DOHH2 (cell line): Measurements from ENCODE around the gene RCE1.

ENCODE experiments used
- H3F3A ChIP-seq: fragments of 200-600 bp; sonication (generic), shearing (Covaris generic); 2 replicates; pipeline ENCODE4 v1.6.0; 2016; ENCODE audit warnings: antibody characterized with exemption, mild to moderate bottlenecking; ENCODE audit not compliant: control insufficient read depth, insufficient read depth
- H3K27ac ChIP-seq: fragments of 200-600 bp; sonication (generic); 2 replicates; pipeline ENCODE4 v1.5.1; 2014; ENCODE audit warnings: low read depth, mild to moderate bottlenecking, low read length, moderate library complexity
- H3K27me3 ChIP-seq: fragments of 200-600 bp; sonication (generic); 2 replicates; pipeline ENCODE4 v1.6.1; 2014; ENCODE audit warnings: mild to moderate bottlenecking, low read length, mixed read lengths; ENCODE audit not compliant: control insufficient read depth
- H3K36me3 ChIP-seq: fragments of 200-600 bp; sonication (generic); 2 replicates; pipeline ENCODE4 v1.6.1; 2014; ENCODE audit warnings: mild to moderate bottlenecking, low read length, moderate library complexity, mixed read lengths; ENCODE audit not compliant: control insufficient read depth
- H3K4me1 ChIP-seq: fragments of 200-600 bp; sonication (generic); 2 replicates; pipeline ENCODE4 v1.6.1; 2014; ENCODE audit warnings: mild to moderate bottlenecking, low read length, mixed read lengths; ENCODE audit not compliant: control insufficient read depth
- H3K4me2 ChIP-seq: fragments of 200-600 bp; sonication (generic); 2 replicates; pipeline ENCODE4 v1.6.0; 2014; ENCODE audit warnings: mild to moderate bottlenecking, low read length, moderate library complexity
- H3K4me3 ChIP-seq: fragments of 200-600 bp; sonication (generic); 2 replicates; pipeline ENCODE4 v1.5.1; 2014; ENCODE audit warnings: mild to moderate bottlenecking, low read length, mixed read lengths
- H3K79me2 ChIP-seq: fragments of 200-600 bp; sonication (generic); 2 replicates; pipeline ENCODE4 v1.6.1; 2014; ENCODE audit warnings: mild to moderate bottlenecking, low read length, mixed read lengths; ENCODE audit not compliant: control insufficient read depth
- H3K9me2 ChIP-seq: fragments of 200-600 bp; sonication (generic); replicated peaks from 2 replicates; pipeline ENCODE4 v1.6.1; 2014; ENCODE audit warnings: mild to moderate bottlenecking, low read length, mixed read lengths; ENCODE audit not compliant: control insufficient read depth
- H3K9me3 ChIP-seq: fragments of 200-600 bp; sonication (generic); 2 replicates; pipeline ENCODE4 v1.6.1; 2014; ENCODE audit warnings: antibody characterized with exemption, low read length, mixed read lengths; ENCODE audit not compliant: control insufficient read depth, insufficient read depth
- H4K20me1 ChIP-seq: fragments of 200-600 bp; sonication (generic); 2 replicates; pipeline ENCODE4 v1.6.0; 2014; ENCODE audit warnings: low read depth, mild to moderate bottlenecking, antibody characterized with exemption, low read length, moderate library complexity; ENCODE audit not compliant: control insufficient read depth, insufficient read depth
- CTCF ChIP-seq: fragments of 200-600 bp; sonication (generic); IDR thresholded peaks from one replicate; pipeline ENCODE4 v1.5.1; 2014; ENCODE audit warnings: antibody characterized with exemption, mild to moderate bottlenecking, low read depth, low read length; ENCODE audit not compliant: poor library complexity, severe bottlenecking
- EZH2phosphoT487 ChIP-seq: fragments of 200-600 bp; sonication (generic); IDR thresholded peaks from 2 replicates; pipeline ENCODE4 v1.6.1; 2017; ENCODE audit warnings: borderline replicate concordance, mild to moderate bottlenecking, antibody characterized with exemption, low read length, moderate library complexity, mixed read lengths

RCE1 gene

DNA sequence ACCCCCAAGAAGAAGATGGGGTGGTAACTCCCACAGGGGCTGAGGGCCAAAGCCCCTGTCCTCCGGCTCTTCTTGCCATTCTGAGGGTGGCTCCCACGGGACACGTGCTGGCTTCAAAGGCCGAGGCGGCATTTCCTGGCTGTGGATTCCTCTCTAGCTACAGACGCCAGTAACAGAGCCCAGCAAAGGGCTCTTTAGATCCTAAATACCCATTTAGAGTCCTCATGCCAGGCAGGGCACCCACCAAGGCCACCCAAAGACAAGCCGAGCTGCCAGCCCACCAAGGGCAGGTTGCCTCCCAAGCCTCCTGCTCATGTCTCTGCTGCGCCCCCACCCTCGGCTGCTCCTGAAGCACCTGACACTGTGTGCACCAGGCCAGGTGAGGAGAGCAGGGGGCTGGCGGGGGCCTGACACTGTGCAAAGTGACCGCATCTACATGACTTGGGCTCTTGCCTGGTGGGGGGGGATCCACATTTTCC lies 19.4 kb downstream of the RCE1 start:
- Histone ChIP-seq H3K36me3 (peaks cover 15% of the 10 kb centered on the region), H3K79me2 (peaks cover 19% of the 10 kb centered on the region), H3F3A (no peaks in the 10 kb centered on the region; the same call in 1 of the 2 replicates), H3K9me3 (no peaks in the 10 kb centered on the region), H3K27me3 (no peaks in the 10 kb centered on the region), H3K4me1 (peaks cover 42% of the 10 kb centered on the region), H3K27ac (no peak overlapping the region), H4K20me1 (no peaks in the 10 kb centered on the region), H3K4me3 (no peak overlapping the region), H3K4me2 (no peak overlapping the region), H3K9me2 (no peaks in the 10 kb centered on the region)
- TF ChIP-seq EZH2phosphoT487 = no peak
- TF ChIP-seq CTCF = no peak

DNA sequence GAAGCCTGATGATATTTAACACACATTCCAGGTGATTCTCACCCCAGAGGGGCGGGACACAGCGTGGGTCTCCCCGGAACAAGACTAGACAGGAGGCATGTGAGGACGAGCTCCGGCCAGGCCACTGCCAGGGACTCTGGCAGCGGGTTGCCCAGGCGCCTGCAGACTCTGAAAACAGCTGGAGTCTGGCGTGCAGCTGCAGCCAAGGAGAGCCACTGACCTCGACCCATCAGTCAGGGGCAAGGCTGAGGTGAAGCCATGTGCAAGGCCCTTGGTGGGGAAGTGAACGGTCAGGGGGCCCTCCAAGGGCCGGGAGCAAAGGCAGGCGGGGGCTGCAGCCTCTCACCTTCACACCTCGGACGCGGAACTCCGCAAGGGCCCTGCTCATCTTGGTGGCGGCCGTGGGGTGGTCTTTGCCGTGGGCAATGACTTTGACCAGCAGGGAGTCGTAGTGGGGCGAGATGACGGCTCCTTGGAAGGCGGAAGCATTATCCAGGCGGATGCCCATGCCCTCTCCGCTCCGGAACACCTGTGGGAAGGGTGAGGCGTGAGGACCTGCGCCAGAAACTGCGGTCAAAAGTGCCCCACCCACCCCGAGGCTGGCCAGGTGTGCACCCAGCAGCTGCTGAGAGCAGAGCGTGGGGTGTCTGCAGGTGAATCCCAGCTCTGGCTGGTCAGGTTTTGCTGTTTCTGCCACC lies 20.3 kb downstream of the RCE1 start:
- H3K4me1 ChIP-seq = peaks cover 47% of the 10 kb centered on the region
- H3K4me2 ChIP-seq = peak overlapping the region; percentile 68; the same call in 1 of the 2 replicates
- H3F3A ChIP-seq = peaks cover 4% of the 10 kb centered on the region
- H3K79me2 ChIP-seq = peaks cover 9% of the 10 kb centered on the region; the same call in 1 of the 2 replicates
- no peaks in the 10 kb centered on the region for H3K27me3 ChIP-seq
- no peak for TF ChIP-seq EZH2phosphoT487
- no peak for TF ChIP-seq CTCF
- no peaks in the 10 kb centered on the region for H3K9me3 ChIP-seq
- H3K36me3 ChIP-seq = peaks cover 10% of the 10 kb centered on the region; the same call in 1 of the 2 replicates
- no peaks in the 10 kb centered on the region for H3K9me2 ChIP-seq
- no peak overlapping the region for H3K27ac ChIP-seq
- H3K4me3 ChIP-seq = no peak overlapping the region
- no peaks in the 10 kb centered on the region for H4K20me1 ChIP-seq

DNA sequence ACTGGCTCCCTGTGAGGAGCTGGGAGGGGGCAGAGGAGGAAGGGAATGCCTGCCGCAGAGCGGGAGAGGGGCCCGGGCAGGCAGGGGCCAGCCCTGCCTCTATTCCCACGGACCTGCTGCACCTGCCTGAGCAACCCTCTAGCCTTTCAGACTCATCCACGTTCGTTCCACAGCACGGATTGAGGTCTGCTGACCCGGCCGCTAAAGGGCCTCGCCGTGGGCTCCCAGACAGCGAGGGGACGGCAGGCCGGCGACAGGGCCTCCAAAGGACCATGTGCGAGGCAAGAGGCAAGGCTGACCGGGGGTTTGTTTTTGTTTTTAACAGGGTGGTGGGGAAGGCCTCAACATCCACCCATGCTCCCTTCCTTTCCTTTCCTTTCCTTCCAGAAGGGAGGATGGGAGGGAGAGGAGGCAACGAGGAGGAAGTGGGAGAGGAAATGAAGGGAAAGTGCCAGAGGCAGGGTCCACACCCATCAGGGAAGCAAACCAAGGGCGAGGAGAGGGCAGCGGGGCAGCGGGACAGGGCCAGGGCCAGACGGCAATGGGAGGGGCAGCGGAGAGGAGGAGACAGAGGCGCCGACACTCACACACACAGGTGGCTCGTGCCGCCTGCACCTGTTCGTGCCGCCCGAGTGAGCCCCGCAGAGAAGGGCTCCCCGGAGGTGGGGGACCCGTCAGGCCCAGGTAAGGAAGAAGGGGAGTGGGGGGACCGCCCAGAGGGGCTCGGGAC lies 21.1 kb downstream of the RCE1 start:
- Histone ChIP-seq H3K9me2 (no peaks in the 10 kb centered on the region), H3K4me2 (peak overlapping the region; percentile 68), H3K4me3 (peak overlapping the region; percentile 42), H3K9me3 (no peaks in the 10 kb centered on the region), H3F3A (peaks cover 4% of the 10 kb centered on the region), H4K20me1 (no peaks in the 10 kb centered on the region), H3K27me3 (no peaks in the 10 kb centered on the region), H3K4me1 (peaks cover 55% of the 10 kb centered on the region), H3K79me2 (peaks cover 1% of the 10 kb centered on the region; the same call in 1 of the 2 replicates), H3K36me3 (peaks cover 3% of the 10 kb centered on the region; the same call in 1 of the 2 replicates), H3K27ac (peak overlapping the region; percentile 30)
- TF ChIP-seq EZH2phosphoT487 (no peak), CTCF (no peak)
